ENCODE results near the gene EXOC4.

EXOC4 gene

DNA sequence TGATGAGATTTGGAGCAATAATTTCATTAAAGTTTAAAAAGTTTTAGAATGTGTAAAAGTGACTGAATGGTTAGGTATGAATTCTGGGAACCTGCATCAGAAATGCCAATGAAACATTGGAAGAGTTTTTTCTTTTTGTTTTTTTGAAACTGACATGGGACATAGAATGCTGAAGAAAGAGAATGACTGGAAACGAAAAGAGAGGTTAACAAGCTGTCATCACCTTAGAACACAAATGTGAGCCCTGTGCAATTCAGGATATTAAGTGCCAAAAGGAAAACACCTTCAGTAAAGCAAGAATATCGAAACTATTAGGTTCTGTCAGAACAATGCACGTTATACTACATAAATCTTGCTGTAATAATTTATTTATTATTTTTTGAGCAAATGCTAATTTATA lies 12.6 kb upstream of the EXOC4 start:
- H3K4me1 ChIP-seq (ENCODE audit: control insufficient read depth, insufficient read depth, low read length, unreplicated experiment) = no peaks in the 10 kb centered on the region
- H3K27me3 ChIP-seq (ENCODE audit: insufficient read depth, low read length) = no peaks in the 10 kb centered on the region
- no peak overlapping the region for H2AFZ ChIP-seq (ENCODE audit: low read length, unreplicated experiment)
- H3K36me3 ChIP-seq (ENCODE audit: insufficient read depth, low read length) = no peaks in the 10 kb centered on the region
- no peak overlapping the region for H3K4me3 ChIP-seq (ENCODE audit: low read depth, low read length)
- no peak overlapping the region for H3K27ac ChIP-seq (ENCODE audit: low read depth, low read length)
- no peaks in the 10 kb centered on the region for H3K79me2 ChIP-seq (ENCODE audit: control insufficient read depth, insufficient read depth, low read length, unreplicated experiment)

DNA sequence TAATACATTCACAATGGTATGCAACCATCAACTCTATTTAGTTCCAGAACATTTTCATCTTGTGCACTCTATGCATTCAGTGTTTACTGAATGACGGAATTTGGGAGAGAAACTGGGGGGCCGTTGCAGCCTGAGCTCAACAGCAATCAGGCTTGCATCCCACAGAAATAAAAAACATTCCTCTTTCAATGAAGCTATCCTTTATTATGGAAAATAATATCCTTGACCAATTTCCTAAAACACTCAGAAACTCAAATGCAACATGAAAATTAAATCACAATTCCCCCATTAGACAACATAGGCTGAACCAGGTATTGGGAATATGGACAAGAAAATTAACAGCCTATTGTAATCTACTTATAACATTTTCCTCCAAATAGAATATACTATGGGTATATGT lies 6.3 kb upstream of the EXOC4 start:
- Histone ChIP-seq H3K27ac (ENCODE audit: low read depth, low read length) (no peak overlapping the region), H3K4me1 (ENCODE audit: control insufficient read depth, insufficient read depth, low read length, unreplicated experiment) (no peaks in the 10 kb centered on the region), H3K79me2 (ENCODE audit: control insufficient read depth, insufficient read depth, low read length, unreplicated experiment) (no peaks in the 10 kb centered on the region), H3K4me3 (ENCODE audit: low read depth, low read length) (no peak overlapping the region), H3K27me3 (ENCODE audit: insufficient read depth, low read length) (no peaks in the 10 kb centered on the region), H2AFZ (ENCODE audit: low read length, unreplicated experiment) (no peak overlapping the region), H3K36me3 (ENCODE audit: insufficient read depth, low read length) (no peaks in the 10 kb centered on the region)

DNA sequence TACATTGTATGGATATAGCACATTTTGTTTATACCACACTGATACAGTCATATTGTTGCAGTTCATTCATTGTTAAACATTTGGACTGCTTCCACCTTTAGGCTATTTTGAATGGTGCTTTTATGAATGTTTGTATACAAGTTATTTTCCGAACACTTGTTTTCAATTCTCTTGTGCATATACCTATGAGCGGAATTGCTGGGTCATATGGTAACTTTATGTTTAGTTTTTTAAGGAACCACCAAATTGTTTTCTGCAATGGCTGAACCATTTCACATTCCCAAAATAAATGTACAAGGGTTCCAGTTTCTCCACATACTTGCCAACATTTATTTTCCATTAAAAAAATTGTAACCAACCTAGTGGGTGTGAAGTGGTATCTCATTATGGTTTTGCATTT lies 4.0 kb upstream of the EXOC4 start:
- no peak overlapping the region for H3K4me3 ChIP-seq (ENCODE audit: low read depth, low read length)
- H3K36me3 ChIP-seq (ENCODE audit: insufficient read depth, low read length) = no peaks in the 10 kb centered on the region
- H3K27me3 ChIP-seq (ENCODE audit: insufficient read depth, low read length) = no peaks in the 10 kb centered on the region
- no peak overlapping the region for H2AFZ ChIP-seq (ENCODE audit: low read length, unreplicated experiment)
- peaks cover under 1% of the 10 kb centered on the region for H3K4me1 ChIP-seq (ENCODE audit: control insufficient read depth, insufficient read depth, low read length, unreplicated experiment)
- peaks cover 10% of the 10 kb centered on the region for H3K79me2 ChIP-seq (ENCODE audit: control insufficient read depth, insufficient read depth, low read length, unreplicated experiment)
- H3K27ac ChIP-seq (ENCODE audit: low read depth, low read length) = no peak overlapping the region

DNA sequence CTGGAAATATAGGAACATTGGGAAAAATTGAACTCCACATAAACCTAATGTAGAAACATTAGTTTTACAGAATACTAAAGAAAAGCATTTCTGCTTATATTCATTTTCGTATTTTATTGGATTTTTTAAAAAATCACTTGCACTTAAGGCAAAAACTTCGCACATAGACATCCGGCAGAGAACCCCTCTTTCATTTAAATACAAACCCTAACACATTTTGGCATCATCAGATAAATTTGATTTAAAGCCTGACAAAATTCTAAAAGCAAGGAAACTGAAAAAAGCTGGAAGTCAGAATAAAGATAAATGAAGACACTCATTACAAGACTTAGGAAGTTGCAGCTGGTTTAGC lies 396 bp upstream of the EXOC4 start:
- H3K36me3 ChIP-seq (ENCODE audit: insufficient read depth, low read length) = no peaks in the 10 kb centered on the region
- H3K79me2 ChIP-seq (ENCODE audit: control insufficient read depth, insufficient read depth, low read length, unreplicated experiment) = peaks cover 38% of the 10 kb centered on the region
- peak overlapping the region; percentile 94; the same call in 1 of the 2 replicates for H3K4me3 ChIP-seq (ENCODE audit: low read depth, low read length)
- H2AFZ ChIP-seq (ENCODE audit: low read length, unreplicated experiment) = peak overlapping the region; percentile 61
- no peaks in the 10 kb centered on the region for H3K27me3 ChIP-seq (ENCODE audit: insufficient read depth, low read length)
- no peak overlapping the region for H3K27ac ChIP-seq (ENCODE audit: low read depth, low read length)
- peaks cover 17% of the 10 kb centered on the region for H3K4me1 ChIP-seq (ENCODE audit: control insufficient read depth, insufficient read depth, low read length, unreplicated experiment)

DNA sequence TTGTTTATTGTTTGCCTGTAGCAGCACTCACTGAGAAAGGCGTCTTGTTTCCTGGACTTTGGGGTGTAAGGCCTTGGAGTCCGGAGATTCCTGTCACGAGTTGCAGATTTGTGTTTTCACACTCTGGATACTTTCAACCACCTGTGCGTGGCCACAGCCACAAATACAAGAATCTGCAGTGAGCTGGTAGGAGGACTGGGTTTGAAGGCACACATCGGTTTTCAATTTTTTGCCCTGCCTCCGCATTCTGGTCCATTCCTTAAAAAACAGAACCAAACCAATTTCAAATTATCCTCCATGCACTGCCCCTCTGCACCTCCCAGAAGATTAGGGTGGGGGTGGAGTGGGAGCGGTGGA lies 619 bp downstream of the EXOC4 start:
- Histone ChIP-seq H3K79me2 (ENCODE audit: control insufficient read depth, insufficient read depth, low read length, unreplicated experiment) (peaks cover 48% of the 10 kb centered on the region), H3K27me3 (ENCODE audit: insufficient read depth, low read length) (no peaks in the 10 kb centered on the region), H3K27ac (ENCODE audit: low read depth, low read length) (peak overlapping the region; percentile 27; the same call in 1 of the 2 replicates), H3K4me3 (ENCODE audit: low read depth, low read length) (peak overlapping the region; percentile 94), H2AFZ (ENCODE audit: low read length, unreplicated experiment) (peak overlapping the region; percentile 89), H3K4me1 (ENCODE audit: control insufficient read depth, insufficient read depth, low read length, unreplicated experiment) (peaks cover 17% of the 10 kb centered on the region), H3K36me3 (ENCODE audit: insufficient read depth, low read length) (no peaks in the 10 kb centered on the region)

DNA sequence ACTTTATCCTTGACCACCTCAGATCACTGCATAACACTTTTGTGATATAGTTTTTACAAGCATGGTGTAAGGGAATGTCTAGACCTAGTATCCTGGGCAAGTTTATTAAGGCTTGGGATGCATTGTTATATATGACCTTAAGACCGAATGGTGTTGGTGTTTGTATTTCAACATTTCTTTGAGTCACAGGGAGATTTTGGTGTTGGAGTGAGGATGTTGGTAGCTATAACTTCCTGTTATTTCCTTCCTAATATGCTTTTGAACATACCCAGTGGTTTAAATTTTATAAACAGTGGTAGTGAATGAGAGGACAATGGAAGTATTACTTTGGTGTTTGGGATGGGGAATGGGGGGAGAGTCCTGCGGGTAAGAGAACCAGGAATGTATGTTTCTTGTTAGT lies 2.6 kb downstream of the EXOC4 start:
- Histone ChIP-seq H2AFZ (ENCODE audit: low read length, unreplicated experiment) (no peak overlapping the region), H3K79me2 (ENCODE audit: control insufficient read depth, insufficient read depth, low read length, unreplicated experiment) (peaks cover 54% of the 10 kb centered on the region), H3K27ac (ENCODE audit: low read depth, low read length) (no peak overlapping the region)

DNA sequence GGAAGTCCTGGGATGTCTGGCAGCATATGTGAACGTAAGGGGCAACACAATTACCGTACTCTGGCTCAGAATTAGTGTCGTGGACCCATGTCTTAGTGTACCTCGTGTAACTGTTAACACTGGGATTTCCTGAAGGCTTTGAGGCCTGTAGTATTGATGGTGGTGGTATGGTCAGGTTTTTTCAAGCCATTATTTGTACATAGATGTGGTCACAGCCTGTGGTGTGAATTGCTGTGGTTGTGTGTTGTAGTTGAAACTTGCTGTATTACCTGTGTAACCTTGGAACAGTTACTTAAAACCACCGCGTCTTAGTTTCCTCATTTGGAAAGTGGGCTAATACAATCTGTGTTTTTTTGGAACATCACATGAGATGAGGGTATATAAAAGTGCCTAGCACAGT lies 5.3 kb downstream of the EXOC4 start:
- peaks cover 17% of the 10 kb centered on the region for H3K4me1 ChIP-seq (ENCODE audit: control insufficient read depth, insufficient read depth, low read length, unreplicated experiment)
- no peak overlapping the region for H3K27ac ChIP-seq (ENCODE audit: low read depth, low read length)
- no peak overlapping the region for H3K4me3 ChIP-seq (ENCODE audit: low read depth, low read length)
- H2AFZ ChIP-seq (ENCODE audit: low read length, unreplicated experiment) = no peak overlapping the region
- H3K36me3 ChIP-seq (ENCODE audit: insufficient read depth, low read length) = no peaks in the 10 kb centered on the region
- H3K79me2 ChIP-seq (ENCODE audit: control insufficient read depth, insufficient read depth, low read length, unreplicated experiment) = peaks cover 58% of the 10 kb centered on the region
- H3K27me3 ChIP-seq (ENCODE audit: insufficient read depth, low read length) = no peaks in the 10 kb centered on the region

More for the DNA sequence above, 2.6 kb downstream of the EXOC4 start:
- Histone ChIP-seq H3K4me1 (ENCODE audit: control insufficient read depth, insufficient read depth, low read length, unreplicated experiment) (peaks cover 17% of the 10 kb centered on the region), H3K36me3 (ENCODE audit: insufficient read depth, low read length) (no peaks in the 10 kb centered on the region), H3K27me3 (ENCODE audit: insufficient read depth, low read length) (no peaks in the 10 kb centered on the region), H3K4me3 (ENCODE audit: low read depth, low read length) (no peak overlapping the region)

DNA sequence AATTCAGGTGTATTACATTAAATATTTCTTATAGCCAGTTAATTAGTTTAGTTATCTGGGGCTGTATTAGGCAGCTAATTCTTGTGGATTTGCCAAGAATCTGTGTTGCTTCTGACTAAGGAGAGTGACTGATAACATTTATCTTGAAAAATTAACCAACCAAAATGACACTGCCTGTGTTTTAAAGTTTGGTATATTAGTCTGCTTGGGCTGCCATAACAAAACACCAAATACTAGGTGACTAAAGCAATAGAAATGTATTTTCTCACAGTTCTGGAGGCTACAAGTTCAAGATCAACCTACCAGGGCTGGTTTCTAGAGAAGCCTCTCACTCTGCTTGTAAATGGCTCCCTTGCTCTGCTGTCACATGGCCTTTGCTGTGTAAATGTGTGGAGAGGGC lies 12.9 kb downstream of the EXOC4 start:
- Histone ChIP-seq H3K4me1 (ENCODE audit: control insufficient read depth, insufficient read depth, low read length, unreplicated experiment) (peaks cover 19% of the 10 kb centered on the region), H3K4me3 (ENCODE audit: low read depth, low read length) (no peak overlapping the region), H3K79me2 (ENCODE audit: control insufficient read depth, insufficient read depth, low read length, unreplicated experiment) (peaks cover 41% of the 10 kb centered on the region), H3K36me3 (ENCODE audit: insufficient read depth, low read length) (no peaks in the 10 kb centered on the region), H3K27me3 (ENCODE audit: insufficient read depth, low read length) (no peaks in the 10 kb centered on the region), H2AFZ (ENCODE audit: low read length, unreplicated experiment) (no peak overlapping the region), H3K27ac (ENCODE audit: low read depth, low read length) (no peak overlapping the region)

DNA sequence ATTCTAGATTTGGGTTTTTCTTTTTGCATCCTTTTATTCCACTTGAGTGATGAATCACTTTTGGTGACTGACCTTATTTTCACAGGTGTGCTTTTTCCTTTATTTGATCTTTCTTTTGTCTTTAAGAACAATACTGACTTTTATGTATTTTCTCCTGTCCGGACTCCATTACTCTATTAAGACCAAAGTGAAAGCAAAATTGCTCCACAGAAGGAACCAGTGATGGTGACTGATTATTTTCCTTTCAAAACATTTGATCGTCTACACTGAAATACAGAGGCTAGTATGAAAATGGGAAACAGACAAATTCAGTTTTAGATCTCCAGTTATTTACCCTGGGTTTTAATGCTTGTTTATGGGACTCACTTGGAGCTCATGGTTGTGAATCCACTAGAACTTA lies 15.5 kb downstream of the EXOC4 start:
- H3K27me3 ChIP-seq (ENCODE audit: insufficient read depth, low read length) = no peaks in the 10 kb centered on the region

DNA sequence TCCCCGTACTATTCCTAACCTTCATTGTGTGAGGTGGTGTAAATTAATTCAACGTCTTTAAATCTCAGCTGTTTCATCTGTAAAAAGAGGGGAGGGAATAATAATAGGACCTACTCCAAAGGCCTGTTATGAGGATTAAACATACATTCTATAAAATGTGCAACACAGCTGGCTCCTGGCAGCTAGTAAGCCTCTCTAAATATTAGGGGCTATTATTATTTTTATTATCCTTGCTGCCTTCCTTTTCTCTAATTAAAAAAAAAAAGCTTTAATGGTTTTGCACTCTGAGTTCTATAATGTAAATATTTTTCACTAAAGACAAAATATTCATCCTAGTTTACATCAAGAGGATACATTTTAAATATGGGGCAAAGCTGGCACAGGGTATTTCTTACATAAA lies 19.5 kb downstream of the EXOC4 start:
- H3K4me3 ChIP-seq (ENCODE audit: low read depth, low read length) = no peak overlapping the region
- H3K27ac ChIP-seq (ENCODE audit: low read depth, low read length) = no peak overlapping the region
- peaks cover 15% of the 10 kb centered on the region; the same call in 1 of the 2 replicates for H3K36me3 ChIP-seq (ENCODE audit: insufficient read depth, low read length)
- H3K79me2 ChIP-seq (ENCODE audit: control insufficient read depth, insufficient read depth, low read length, unreplicated experiment) = peaks cover 38% of the 10 kb centered on the region
- H3K4me1 ChIP-seq (ENCODE audit: control insufficient read depth, insufficient read depth, low read length, unreplicated experiment) = peaks cover 10% of the 10 kb centered on the region
- H2AFZ ChIP-seq (ENCODE audit: low read length, unreplicated experiment) = no peak overlapping the region
- no peaks in the 10 kb centered on the region for H3K27me3 ChIP-seq (ENCODE audit: insufficient read depth, low read length)

More for the DNA sequence above, 15.5 kb downstream of the EXOC4 start:
- Histone ChIP-seq H3K27ac (ENCODE audit: low read depth, low read length) (no peak overlapping the region), H3K4me3 (ENCODE audit: low read depth, low read length) (peak overlapping the region; percentile 48), H3K79me2 (ENCODE audit: control insufficient read depth, insufficient read depth, low read length, unreplicated experiment) (peaks cover 49% of the 10 kb centered on the region), H3K36me3 (ENCODE audit: insufficient read depth, low read length) (no peaks in the 10 kb centered on the region), H3K4me1 (ENCODE audit: control insufficient read depth, insufficient read depth, low read length, unreplicated experiment) (peaks cover 19% of the 10 kb centered on the region), H2AFZ (ENCODE audit: low read length, unreplicated experiment) (peak overlapping the region; percentile 13)

DNA sequence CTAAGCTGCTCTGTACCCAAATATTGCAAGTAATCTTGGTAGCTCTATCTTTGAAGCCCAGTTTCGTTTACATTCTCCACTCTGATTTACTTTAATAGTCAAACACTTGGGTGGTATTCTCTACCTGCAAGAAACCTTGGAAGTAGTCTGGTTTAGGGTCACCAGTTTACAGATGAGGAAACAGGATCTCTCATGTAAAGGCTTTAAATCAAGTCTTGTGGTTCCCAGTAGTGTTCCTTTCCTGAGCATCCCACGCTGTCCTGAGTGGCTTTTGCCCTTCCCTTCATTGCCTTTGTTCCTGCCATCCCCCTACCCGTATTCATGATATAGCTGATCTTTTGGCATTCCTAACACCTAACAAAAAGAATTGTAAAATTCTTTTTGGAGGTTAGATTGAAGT lies 20.3 kb downstream of the EXOC4 start:
- H2AFZ ChIP-seq (ENCODE audit: low read length, unreplicated experiment) = no peak overlapping the region
- no peak overlapping the region for H3K27ac ChIP-seq (ENCODE audit: low read depth, low read length)
- H3K27me3 ChIP-seq (ENCODE audit: insufficient read depth, low read length) = no peaks in the 10 kb centered on the region
- H3K4me3 ChIP-seq (ENCODE audit: low read depth, low read length) = no peak overlapping the region
- peaks cover 22% of the 10 kb centered on the region; the same call in 1 of the 2 replicates for H3K36me3 ChIP-seq (ENCODE audit: insufficient read depth, low read length)
- peaks cover 2% of the 10 kb centered on the region for H3K4me1 ChIP-seq (ENCODE audit: control insufficient read depth, insufficient read depth, low read length, unreplicated experiment)
- H3K79me2 ChIP-seq (ENCODE audit: control insufficient read depth, insufficient read depth, low read length, unreplicated experiment) = peaks cover 29% of the 10 kb centered on the region

Data from ACC112 (cell line).